NCI-H128 (cell line): ENCODE measurements around the gene MAN1B1.
"Not testable (repeated sequence)": the region's sequence is repeated elsewhere in the genome, so short reads cannot be mapped to it uniquely, and the experiment has no call there.

Experiments used
- DNase-seq: peaks from one replicate; lab custom pipeline; 2025; ENCODE audit not compliant: unreplicated experiment; lab: John Stamatoyannopoulos, UW

MAN1B1 gene

DNA sequence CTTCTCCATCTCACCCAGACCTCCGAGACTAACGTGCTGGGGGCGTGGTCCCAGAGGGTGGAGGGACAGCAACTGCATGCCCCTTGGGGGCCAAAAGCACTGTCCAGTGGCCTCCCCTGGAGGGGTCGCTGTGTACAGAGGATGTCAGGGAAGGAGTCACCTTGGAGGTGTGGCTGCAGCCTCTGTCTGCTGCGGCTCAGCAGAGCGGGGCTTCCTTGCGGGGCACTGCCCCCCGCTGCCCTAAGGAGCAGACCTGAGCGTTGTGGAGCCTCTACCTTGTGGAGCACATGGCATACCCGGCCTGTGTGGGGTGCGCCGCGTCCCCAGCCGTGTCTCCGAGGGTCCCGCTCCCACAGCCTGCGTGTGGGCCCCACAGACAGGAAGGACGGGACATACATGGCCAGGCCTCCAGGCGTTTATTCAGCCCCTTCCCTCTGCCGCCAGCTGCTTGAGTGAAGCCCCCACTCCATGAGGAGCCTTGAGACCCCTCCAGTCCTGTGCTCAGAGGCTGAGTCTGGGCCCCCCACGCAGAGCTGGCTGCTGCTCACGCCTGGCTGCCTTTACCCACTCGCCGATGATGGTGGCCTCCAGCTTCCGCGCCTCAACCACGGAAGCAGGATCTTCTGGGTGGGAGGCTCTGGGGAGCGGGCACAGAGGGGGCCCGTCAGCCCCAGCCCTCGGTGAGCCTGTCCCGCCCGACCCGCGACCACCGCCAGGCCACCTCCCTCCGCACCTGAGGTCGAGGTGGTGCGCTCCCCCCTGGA is 23.5 kb downstream of the MAN1B1 start:
- no peak for DNase-seq

DNA sequence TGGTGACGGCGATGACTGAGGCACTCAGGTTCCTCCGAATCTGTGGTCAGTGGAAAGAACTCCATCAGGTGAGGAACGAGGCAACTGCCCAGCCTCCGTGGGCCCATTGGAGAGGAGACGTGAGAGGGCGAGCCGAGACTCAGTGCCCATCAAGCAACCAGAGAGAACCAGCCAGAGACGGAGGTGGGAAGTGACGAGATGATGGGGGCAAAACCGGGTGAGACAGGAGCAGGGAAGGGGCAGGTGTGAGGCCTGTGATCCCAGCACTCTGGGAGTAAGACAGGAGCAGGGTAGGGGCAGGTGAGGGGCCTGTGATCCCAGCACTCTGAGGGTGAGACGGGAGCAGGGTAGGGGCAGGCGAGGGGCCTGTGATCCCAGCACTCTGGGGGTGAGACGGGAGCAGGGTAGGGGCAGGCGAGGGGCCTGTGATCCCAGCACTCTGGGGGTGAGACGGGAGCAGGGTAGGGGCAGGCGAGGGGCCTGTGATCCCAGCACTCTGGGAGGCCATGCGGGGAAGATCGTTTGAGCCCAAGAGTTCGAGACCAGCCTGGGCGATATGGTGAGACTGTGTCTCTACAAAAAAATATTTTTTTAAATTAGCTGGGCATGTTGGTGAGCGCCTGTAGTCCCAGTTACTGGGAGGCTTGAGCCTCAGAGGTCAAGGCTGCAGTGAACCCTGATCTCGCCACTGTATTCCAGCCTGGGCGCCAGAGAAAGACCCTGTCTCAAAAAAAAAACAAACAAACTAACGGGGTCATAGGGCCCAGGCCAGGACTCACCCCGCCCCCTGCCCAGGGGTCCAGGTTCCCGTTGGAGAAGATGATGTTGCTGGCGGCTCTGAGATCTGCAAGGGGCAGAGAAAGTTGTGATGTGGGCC is 24.4 kb downstream of the MAN1B1 start:
- DNase-seq = no peak

- DNase-seq = no peak
Measured at GRCh38 chr9:137111788-137112563, 25.2 kb downstream of the MAN1B1 start.

GRCh38 chr9:137112564-137113384 is 26.0 kb downstream of the MAN1B1 start:
- DNase-seq = no peak

- DNase-seq = no peak
Measured at GRCh38 chr9:137113385-137114159, 26.8 kb downstream of the MAN1B1 start.

DNA sequence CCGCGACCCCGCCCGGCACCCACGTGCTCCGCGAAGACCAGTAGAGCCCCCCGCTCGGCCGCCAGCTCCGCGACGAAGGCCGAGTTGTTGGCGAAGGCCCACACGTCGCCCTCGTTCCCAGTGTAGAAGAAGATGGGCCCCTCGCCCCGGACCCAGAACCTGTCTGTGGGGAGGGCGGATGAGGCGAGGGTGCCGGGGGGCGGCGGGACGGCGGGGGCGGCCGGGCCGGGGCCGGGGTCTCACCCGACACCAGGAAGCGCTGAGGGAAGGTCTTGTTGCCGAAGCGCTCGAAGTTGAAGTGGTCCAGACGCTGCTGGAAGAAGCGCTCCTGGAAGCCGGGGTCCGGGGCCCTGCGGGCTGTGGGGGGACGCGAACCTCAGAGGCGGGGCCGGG is 27.4 kb downstream of the MAN1B1 start:
- DNase-seq = no peak

DNA sequence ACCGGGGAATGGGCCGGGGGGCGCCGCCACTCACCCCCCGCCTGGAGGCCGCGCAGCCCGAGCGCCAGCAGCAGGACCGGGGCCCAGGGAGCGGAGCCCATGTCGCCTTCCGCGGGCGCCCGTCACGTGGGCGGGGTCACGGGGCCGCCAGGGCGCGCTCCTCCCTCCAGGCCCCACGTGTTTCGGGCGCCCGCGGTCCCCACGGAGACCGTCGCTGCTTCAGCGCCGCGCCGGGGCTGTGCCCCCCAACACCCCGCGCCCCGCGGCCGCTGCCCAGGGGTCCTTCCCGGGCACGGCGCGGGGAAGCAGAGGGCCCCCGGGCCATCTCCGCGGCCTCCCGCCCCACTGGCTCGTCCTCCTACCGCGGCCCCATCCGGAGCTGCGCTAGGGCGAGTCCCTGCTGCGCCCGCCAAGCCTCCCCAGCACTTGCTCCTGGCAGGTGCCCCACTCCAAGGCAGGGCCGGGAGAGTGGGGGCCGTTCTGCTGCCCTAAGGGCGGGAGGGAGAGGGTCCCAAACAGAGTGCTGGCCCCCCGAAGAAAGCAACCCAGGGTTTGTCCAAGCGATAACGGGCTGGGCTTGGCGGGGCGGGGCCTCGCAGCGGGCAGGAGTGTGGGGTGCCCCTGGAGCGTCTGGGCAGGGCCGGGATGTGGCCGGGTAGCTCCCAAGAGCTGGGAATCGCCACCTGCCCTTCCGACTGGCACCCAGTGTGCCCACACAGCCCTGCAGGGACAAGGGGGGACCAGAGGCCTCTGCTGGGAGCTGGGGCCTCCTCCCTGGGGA is 28.0 kb downstream of the MAN1B1 start, which contains the start of gene DPP7:
Gene DPP7 (minus strand): TSS at position 121 of the 781 bp plus-strand sequence. CDS start 20 bp downstream, at position 101.
- DNase-seq = no peak

GRCh38 chr9:137115394-137116026 is 28.7 kb downstream of the MAN1B1 start:
- no peak for DNase-seq

DNA sequence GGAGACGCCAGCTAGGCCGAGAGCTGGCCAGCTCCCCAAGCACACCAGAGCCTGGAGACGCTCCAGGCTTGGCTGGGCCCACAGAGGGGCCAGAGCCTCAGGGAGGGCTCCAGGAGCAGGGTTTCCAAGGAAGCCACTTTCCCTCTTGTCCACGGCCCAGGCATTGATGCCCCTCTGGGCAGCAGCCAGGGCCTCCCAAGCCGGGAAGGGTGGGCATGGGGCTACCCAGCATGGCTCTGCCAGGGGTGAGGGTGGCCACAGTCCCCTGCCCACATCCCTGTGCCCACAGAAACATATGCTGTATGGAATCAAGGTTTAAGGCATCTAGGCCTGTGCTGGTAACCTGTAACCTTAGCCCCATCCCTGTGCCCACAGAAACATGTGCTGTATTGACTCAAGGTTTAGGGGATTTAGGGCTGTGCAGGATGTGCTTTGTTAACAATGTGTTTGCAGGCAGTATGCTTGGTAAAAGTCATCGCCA is 29.3 kb downstream of the MAN1B1 start:
- no peak for DNase-seq

DNA sequence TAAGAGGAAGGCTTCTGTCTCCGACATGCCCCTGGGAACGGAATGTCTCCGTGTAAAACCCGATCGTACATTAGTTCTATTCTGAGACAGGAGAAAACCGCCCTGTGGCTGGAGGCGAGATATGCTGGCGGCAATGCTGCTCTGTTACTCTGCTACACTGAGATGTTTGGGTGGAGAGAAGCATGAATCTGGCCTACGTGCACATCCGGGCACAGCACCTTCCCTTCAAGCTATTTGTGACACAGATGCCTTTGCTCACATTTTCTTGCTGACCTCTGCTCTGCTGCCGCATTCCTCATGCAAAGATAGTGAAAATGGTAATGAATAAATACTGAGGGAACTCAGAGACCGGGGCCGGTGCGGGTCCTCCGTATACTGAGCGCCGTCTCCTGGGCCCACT is 29.9 kb downstream of the MAN1B1 start:
- no peak for DNase-seq

DNA sequence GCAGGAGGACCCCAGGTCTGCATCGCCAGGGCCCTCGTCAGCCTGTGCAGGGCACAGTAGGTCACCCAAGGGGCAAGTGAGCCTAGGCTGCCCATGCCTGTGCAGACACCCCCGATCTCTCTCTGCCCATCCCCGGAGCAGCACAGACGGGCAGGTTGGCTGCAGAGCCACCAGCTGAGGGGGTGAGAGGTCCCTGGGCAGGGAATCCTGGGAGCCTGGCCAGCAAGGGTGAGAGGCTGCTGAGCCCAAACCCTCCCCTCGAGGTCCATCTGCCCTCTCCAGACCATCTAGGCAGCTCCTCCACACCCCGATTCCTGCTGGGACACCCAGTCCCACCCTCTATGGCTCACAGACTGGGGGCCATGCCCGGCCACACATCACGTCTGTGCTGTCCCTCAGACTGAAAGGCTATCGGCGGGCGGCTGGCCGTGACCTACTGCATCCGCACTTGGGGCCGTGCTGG is 30.5 kb downstream of the MAN1B1 start:
- DNase-seq = no peak

DNA sequence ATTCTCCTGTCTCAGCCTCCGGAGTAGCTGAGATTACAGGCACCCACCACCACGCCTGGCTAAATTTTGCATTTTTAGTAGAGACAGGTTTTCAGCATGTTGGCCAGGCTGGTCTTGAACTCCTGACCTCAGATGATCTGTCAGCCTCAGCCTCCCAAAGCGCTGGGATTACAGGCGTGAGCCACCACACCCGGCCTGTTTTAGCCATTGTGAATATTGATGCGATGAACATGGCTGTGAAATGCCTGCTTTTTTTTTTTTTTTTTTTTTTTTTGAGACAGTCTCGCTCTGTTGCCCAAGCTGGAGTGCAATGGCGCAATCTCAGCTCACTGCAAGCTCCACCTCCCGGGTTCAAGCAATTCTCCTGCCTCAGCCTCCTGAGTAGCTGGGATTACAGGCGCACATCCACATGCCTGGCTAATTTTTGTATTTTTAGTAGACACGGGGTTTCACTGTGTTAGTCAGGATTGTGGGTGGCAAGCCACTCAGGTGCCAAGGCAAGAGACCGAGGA is 31.4 kb downstream of the MAN1B1 start:
- not testable (repeated sequence) for DNase-seq

DNA sequence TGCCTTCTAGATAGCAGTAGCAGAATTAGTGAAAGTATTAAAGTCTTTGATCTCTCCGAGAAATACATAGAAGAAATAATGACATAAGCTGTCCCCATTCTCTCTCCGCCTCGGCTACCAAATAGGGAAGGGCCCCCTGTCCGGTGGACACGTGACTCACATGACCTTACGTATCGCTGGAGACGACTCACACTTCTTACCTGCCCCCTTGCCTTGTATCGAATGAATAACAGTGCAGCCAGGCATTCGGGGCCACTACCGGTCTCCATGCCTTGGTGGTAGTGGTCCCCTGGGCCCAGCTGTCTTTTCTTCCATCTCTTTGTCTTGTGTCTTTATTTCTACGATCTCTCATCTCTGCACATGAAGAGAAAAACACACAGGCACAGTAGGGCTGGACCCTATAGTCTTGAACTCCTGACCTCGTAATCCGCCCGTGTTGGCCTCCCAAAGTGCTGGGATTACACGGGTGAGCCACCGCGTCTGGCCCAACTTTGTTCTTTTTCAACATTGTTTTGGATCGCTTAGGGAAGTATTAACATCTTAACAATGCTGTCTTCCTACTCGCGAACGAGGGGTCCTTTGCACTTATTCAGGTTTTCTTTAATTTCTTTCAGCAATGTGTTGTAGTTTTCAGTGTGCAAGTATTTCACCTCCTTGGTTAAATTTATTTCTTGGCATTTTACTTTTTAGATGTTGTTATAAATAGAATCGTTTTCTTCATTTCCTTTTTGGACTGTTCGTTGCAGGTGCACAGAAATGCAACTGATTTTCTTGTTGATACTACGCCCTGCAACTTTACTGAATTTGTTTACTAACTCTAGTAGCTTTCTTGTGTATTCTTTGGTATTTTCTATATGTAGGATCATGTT is 35.4 kb downstream of the MAN1B1 start:
- DNase-seq = not testable (repeated sequence)

DNA sequence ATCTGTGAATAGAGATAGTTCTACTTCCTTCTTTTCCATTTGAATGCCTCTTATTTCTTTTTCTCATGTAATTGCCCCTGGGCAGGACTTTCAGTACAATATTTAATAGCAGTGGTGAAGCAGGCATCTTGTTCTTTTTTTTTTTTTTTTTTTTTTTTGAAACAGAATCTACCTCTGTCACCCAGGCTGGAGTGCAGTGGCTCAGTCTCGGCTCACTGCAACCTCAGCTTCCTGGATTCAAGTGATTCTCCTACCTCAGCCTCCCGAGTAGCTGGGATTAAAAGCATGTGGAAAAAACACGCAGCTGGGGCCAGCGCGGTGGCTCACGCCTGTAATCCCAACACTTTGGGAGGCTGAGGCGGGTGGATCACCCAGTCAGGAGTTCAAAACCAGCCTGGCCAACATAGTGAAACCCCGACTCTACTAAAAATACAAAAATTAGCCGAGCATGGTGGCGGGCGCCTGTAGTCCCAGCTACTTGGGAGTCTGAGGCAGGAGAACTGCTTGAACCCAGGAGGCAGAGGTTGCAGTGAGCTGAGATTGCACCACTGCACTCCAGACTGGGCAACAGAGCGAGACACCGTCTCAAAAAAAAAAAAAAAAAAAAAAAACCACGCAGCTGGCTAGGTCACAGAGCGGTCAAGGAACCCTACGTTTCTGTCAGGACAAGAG is 36.1 kb downstream of the MAN1B1 start:
- not testable (repeated sequence) for DNase-seq

DNA sequence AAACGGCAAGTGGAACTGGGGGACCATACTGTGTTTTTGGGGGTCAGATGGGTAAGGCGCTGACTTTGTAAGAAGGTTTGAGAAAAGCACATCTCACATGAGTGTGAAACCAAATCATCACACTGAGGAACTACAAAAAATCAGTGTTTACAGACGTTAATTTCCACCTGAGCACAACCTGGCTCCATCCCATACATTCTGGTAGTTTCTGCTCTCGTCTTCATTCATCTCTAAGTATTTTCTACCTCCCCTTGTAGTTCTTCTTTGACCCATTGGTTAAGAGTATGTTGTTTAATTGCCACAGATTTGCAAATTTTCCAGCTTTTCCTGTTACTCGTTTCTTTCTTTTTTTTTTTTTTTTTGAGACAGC is 36.7 kb downstream of the MAN1B1 start:
- DNase-seq = no peak

- DNase-seq = not testable (repeated sequence)
Measured at GRCh38 chr9:137123952-137124462, 37.2 kb downstream of the MAN1B1 start.
